Fibroblast of skin of left biceps (primary cell): ENCODE data around the gene MIAT.
"Not testable (repeated sequence)": the region's sequence is repeated elsewhere in the genome, so short reads cannot be mapped to it uniquely, and the experiment has no call there.

Experiments used
- DNase-seq, 2 experiments: peaks; one replicate each; pipeline ENCODE4 v3.0.0-alpha.2; 2013; ENCODE audit warnings: low read depth in 2 of 2

MIAT gene

GRCh38 chr22:26656891-26657851 is at the start of gene MIAT:
MIAT (plus strand) TSS chr22:26657588.
- DNase-seq = no peak

DNA sequence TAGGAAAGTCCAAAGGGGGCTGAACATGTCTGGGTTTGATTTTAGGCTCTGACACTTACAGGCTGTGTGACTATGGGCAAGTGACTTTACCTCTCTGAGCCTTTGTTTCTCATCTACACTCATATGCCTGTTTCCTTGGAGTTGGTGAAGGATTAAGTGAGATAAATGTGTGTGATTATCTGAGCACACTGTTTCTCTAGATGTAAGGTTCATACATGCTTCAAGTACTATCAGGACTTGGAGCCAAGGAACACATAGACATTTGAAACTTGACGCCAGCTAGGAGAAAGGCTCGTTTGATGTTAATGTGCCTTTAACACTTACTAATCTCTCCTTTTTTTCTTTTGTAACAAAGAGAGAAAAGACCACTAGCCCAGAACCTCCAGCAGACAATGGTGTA is 49.3 kb upstream of the MIAT start:
- DNase-seq = no peak

DNA sequence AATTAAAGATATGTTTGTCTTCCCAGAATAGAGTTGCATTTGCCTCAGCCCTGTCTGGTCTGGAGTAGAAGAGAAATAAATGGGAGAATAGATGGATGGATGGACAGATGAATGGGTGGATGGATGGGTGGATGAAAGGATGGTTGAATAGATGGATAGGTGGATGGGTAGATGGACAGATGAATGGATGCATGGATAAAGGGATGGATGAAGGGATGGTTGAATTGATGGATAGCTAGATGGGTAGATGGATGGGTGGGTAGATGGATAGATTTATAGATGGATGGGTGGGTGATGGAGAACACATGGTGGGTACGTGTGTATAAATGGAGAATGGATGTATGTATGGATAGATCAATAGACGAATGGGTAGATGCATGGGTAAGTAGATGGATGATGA is 48.1 kb upstream of the MIAT start:
- no peak for DNase-seq

GRCh38 chr22:26610072-26610958 is 47.1 kb upstream of the MIAT start:
- DNase-seq = peak; percentile 51 to 55

- DNase-seq = no peak
Observed at GRCh38 chr22:26610996-26611395, 46.4 kb upstream of the MIAT start.

- DNase-seq = no peak
Observed at GRCh38 chr22:26612652-26613051, 44.7 kb upstream of the MIAT start.

DNA sequence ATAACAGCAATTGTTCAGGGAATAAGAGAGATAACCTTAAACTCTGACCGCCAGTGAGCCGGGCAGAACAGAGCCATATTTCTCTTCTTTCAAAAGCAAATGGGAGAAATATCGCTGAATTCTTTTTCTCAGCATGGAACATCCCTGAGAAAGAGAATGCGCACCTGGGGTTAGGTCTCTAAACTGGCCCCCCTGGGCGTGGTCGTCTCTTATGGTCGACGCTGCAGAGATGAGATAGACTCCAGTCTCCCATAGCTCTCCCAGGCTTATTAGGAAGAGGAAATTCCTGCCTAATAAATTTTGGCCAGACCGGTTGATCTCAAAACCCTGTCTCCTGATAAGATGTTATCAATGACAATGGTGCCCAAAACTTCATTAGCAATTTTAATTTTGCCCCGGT is 43.6 kb upstream of the MIAT start:
- DNase-seq = not testable (repeated sequence)

DNA sequence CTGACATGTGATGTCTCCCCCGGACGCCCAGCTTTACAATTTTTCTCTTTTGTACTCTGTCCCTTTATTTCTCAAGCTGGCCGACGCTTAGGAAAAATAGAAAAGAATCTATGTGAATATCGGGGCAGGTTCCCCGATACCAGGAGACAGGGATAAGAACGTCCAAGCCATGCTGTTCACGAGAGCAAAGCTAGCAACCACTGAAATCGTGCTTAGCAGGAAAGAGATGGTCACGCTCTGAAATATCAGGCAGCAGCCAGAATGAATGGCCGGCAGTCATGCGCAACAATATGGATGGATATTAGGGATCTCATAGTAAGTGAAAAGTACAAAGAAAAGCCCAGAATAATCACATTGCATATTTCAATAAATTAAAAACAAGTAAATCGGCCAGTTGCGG is 43.1 kb upstream of the MIAT start:
- DNase-seq = no peak

- DNase-seq = no peak
Observed at GRCh38 chr22:26615149-26615548, 42.2 kb upstream of the MIAT start.

DNA sequence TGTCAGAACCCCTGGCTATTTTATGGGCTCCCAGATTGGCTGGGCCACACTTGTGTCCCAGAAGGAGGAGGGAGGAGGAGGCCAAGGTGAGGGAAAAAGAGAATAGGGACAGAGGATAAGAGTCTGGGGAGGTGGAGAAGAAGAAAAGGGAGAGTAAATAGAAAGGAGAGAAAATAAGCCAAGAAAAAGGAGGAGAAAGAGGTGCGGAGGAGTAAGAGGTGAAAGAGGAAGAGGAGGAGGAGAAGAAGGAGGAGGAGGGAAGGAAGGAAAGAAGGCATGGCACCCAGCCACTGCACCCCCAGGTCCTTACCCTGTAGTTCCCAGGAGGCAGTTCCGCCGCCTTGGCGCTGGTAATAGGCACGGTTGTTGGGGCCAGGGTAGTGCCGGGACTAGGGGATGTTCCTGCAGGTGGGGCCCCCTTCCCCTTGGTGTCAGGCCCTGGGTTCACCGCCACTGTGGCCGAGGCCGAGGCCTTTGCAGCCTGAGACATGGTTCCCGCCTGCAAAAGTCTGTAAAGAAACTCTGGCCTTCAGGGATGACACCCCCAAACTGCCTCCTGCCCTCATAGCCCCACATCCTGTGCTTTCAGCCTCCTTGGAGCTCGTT is 41.5 kb upstream of the MIAT start:
- DNase-seq = no peak

DNA sequence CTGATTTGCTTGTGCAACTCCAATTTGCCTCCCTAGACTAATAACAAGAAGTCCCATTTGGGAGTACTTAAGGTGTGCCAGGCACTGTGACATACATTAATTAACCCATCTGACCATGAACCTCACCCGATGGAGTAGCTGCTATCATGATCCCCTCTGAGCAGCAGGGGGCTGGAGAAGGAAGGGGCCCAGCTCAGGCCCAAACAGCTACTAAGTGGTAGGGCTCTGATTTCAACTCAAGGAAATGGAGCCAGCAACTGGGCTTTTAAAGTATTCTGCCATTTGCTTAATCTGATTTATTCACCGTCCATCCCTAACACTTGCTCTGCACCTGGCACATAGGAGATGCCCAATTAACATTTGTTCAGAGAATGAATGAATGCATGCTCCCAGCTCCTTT is 40.7 kb upstream of the MIAT start:
- DNase-seq = no peak

- DNase-seq = no peak
Observed at GRCh38 chr22:26617271-26618199, 39.9 kb upstream of the MIAT start, which contains the start of gene CRYBB1. CRYBB1 (minus strand) TSS chr22:26618027; CDS start chr22:26616319, 1,708 bp downstream.

DNA sequence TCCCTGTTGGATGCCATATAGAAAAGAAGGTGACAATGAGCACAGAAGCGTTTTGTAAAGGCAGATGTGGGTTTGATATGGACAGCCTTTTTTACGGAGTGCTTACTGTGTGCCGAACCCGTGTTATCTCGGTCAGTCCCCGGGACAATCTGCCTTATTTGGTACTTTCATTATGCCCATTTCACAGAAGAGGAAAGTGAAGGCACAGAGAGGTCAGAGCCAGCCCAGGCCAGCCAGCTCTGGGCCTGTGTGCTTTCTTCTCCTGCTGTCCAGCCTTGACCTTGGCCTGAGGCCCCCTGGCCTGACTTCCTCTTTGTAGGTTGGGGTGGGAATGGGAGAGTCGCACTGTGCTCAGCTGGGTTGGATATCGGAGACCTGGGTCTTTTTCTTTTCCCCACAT is 38.9 kb upstream of the MIAT start:
- no peak for DNase-seq

- no peak for DNase-seq
Observed at GRCh38 chr22:26619510-26619909, 37.9 kb upstream of the MIAT start.

GRCh38 chr22:26620197-26620596 is 37.2 kb upstream of the MIAT start:
- no peak for DNase-seq

GRCh38 chr22:26621663-26622062 is 35.7 kb upstream of the MIAT start, which contains the start of gene CRYBA4:
CRYBA4 (plus strand) TSS chr22:26621963; CDS start chr22:26622597, 634 bp downstream.
- DNase-seq = no peak

DNA sequence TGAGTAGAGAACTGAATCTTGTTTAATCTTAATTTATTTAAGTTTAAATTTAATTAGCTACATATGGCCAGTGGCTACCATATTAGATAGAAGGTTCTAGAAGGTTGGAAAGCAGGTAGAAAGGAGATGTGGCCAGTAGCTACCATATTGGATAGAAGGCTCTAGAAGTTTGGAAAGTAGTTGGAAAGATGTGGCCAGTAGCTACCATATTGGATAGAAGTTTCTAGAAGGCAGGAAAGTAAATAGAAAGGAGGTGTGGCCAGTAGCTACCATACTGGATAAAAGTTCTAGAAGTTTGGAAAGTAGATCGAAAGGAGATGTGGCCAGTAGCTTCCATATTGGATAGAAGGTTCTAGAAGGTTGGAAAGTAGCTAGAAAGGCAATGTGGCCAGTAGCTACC is 33.4 kb upstream of the MIAT start:
- no peak for DNase-seq

- no peak for DNase-seq
Observed at GRCh38 chr22:26624803-26625202, 32.6 kb upstream of the MIAT start.

DNA sequence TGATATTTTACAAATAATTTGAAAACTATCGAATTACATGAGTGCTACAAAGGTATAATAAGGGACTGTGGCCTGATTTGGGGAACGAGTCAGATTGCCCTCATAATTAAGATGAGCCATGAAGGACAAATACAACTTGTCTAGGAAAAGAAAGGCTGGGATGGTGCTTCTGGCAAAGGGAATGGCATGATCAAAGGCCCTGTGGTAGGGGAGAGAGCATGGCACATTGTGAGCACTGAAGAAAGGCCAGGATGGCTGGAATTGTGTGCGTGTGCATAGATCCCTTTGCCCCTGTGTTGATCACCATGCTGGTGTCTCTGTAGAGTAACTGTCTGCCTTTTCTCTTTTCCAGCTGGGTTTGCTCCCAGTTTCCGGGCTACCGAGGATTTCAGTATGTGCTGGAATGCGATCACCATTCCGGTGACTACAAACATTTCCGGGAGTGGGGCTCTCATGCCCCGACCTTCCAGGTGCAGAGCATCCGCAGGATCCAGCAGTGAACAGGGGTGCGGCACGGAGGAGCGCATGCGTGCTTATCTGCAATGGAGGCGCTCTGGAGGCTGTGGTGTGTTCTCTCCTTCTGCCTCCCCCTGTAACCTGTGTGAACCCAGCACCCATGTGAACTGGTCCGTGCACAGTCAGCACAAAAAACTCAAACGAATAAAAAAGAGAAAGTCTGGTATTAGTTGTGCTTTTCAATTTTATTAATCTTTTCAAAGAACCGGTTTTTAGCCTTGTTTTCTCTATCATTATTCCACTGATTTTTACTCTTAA is 27.2 kb upstream of the MIAT start:
- no peak for DNase-seq

DNA sequence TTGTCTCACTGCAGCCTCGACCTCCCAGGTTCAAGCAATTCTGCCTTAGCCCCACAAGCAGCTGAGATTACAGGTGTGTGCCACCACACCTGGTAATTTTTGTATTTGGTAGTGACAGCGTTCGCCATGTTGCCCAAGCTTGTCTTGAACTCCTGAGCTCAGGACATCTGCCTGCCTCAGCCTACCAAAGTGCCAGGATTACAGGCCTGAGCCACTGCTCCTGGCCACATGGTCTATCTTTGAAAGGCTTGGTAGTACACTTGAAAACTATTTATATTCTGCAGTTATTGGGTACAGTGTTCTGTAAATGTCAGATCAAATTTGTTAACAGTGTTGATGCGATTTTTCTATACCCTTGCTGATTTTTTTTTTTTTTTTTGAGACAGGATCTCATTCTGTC is 26.1 kb upstream of the MIAT start:
- no peak for DNase-seq
